IMR-90 (cell line): ENCODE data around the gene UBXN6. TPM values are rescaled to one million over a fixed set of nuclear protein-coding genes. Genes with fewer than 3 reads are reported as not detected.
A peak's percentile ranks its signal among the peaks of the same experiment; 100 is the strongest.

Experiments
- ATAC-seq: fragments of 200-7000 bp; cut with Tn5 transposase; 2 replicates; pipeline ENCODE4 v1.9.1; 2020; ENCODE audit warnings: low read depth, mild to moderate bottlenecking, moderate library complexity
- BruUV-seq: library from RNA; stranded (reverse); fragments of 400-500 nt; replicated peaks from 2 replicates; lab custom pipeline; 2021; lab: Mats Ljungman, UMichigan
- CTCF ChIA-PET: fragments of 300-600 bp; formaldehyde crosslinking; extraction: SDS; loops from one replicate; lab custom pipeline; 2021; ENCODE audit warnings: antibody characterized with exemption; lab: Yijun Ruan, JAX
- POLR2A ChIA-PET: fragments of 300-600 bp; sonication (Branson Sonifier 250); formaldehyde crosslinking; loops from one replicate; lab custom pipeline; 2022; ENCODE audit warnings: antibody characterized with exemption; ENCODE audit not compliant: unreplicated experiment; lab: Charles Lee
- DNase-seq: peaks from one replicate; pipeline ENCODE4 v3.0.0; 2013
- H2AFZ ChIP-seq: replicated peaks from 2 replicates; pipeline ENCODE3; 2013; ENCODE audit warnings: low read length, mild to moderate bottlenecking; ENCODE audit not compliant: poor library complexity
- H2AK5ac ChIP-seq: 2 replicates; pipeline ENCODE4 v1.6.1; 2013; ENCODE audit warnings: low read depth, low read length, inconsistent platforms
- H2AK9ac ChIP-seq: replicated peaks from 2 replicates; pipeline ENCODE3; 2013; ENCODE audit warnings: mild to moderate bottlenecking, low read depth, low read length, moderate library complexity; ENCODE audit not compliant: poor library complexity
- H2BK120ac ChIP-seq: 2 replicates; pipeline ENCODE4 v1.6.1; 2013; ENCODE audit warnings: low read depth, low read length, inconsistent platforms
- H2BK15ac ChIP-seq: 3 replicates; pipeline ENCODE4 v1.6.1; 2013; ENCODE audit warnings: low read depth, low read length, inconsistent platforms
- H2BK20ac ChIP-seq: 2 replicates; pipeline ENCODE4 v1.6.1; 2013; ENCODE audit warnings: low read depth, mild to moderate bottlenecking, inconsistent platforms, low read length, moderate library complexity
- H2BK5ac ChIP-seq: 2 replicates; pipeline ENCODE4 v1.6.1; 2013; ENCODE audit warnings: mild to moderate bottlenecking, low read depth, low read length, inconsistent platforms; ENCODE audit not compliant: poor library complexity, severe bottlenecking
- H3K14ac ChIP-seq: replicated peaks from 2 replicates; pipeline ENCODE4 v1.6.1; 2013; ENCODE audit warnings: low read depth, low read length, inconsistent platforms
- H3K18ac ChIP-seq: 2 replicates; pipeline ENCODE4 v1.6.1; 2013; ENCODE audit warnings: low read depth, low read length, control low read depth
- H3K23ac ChIP-seq: 2 replicates; pipeline ENCODE4 v1.6.1; 2013; ENCODE audit warnings: low read depth, low read length, inconsistent platforms
- H3K27ac ChIP-seq: 2 replicates; pipeline ENCODE4 v1.5.1; 2013; ENCODE audit warnings: mild to moderate bottlenecking, control low read depth, low read length; ENCODE audit not compliant: insufficient read depth
- H3K27me3 ChIP-seq: 2 replicates; pipeline ENCODE4 v1.6.1; 2013; ENCODE audit warnings: low read length; ENCODE audit not compliant: control insufficient read depth, insufficient read depth
- H3K36me3 ChIP-seq: 2 replicates; pipeline ENCODE4 v1.6.1; 2013; ENCODE audit warnings: low read length, mixed read lengths; ENCODE audit not compliant: control insufficient read depth, insufficient read depth
- H3K4ac ChIP-seq: 2 replicates; pipeline ENCODE4 v1.6.1; 2013; ENCODE audit warnings: low read depth, low read length, inconsistent platforms
- H3K4me1 ChIP-seq: 2 replicates; pipeline ENCODE4 v1.6.1; 2013; ENCODE audit warnings: low read length, mixed read lengths; ENCODE audit not compliant: control insufficient read depth, insufficient read depth
- H3K4me2 ChIP-seq: 2 replicates; pipeline ENCODE4 v1.6.1; 2013; ENCODE audit warnings: low read depth, mild to moderate bottlenecking, control low read depth, low read length, moderate library complexity
- H3K4me3 ChIP-seq: 2 replicates; pipeline ENCODE4 v1.5.1; 2013; ENCODE audit warnings: low read depth, mild to moderate bottlenecking, control low read depth, low read length, moderate library complexity; ENCODE audit not compliant: insufficient read depth
- H3K56ac ChIP-seq: 2 replicates; pipeline ENCODE4 v1.6.1; 2013; ENCODE audit warnings: low read length, inconsistent platforms; ENCODE audit not compliant: insufficient read depth; ENCODE audit errors: extremely low read depth
- H3K79me1 ChIP-seq, 2 experiments: 2 replicates each; pipeline ENCODE4 v1.6.1; 2013; ENCODE audit warnings: low read length in 2 of 2, inconsistent platforms in 1 of 2, low read depth in 1 of 2
- H3K9ac ChIP-seq: 2 replicates; pipeline ENCODE4 v1.6.1; 2013; ENCODE audit warnings: low read depth, low read length, control low read depth
- H3K9me1 ChIP-seq: 2 replicates; pipeline ENCODE4 v1.6.1; 2013; ENCODE audit warnings: low read length, inconsistent platforms; ENCODE audit not compliant: insufficient read depth
- H3K9me3 ChIP-seq: 2 replicates; pipeline ENCODE4 v1.6.1; 2013; ENCODE audit warnings: low read length; ENCODE audit not compliant: control insufficient read depth, insufficient read depth
- H4K20me1 ChIP-seq: 2 replicates; pipeline ENCODE4 v1.6.1; 2013; ENCODE audit warnings: low read length, inconsistent platforms; ENCODE audit not compliant: insufficient read depth
- H4K5ac ChIP-seq: 2 replicates; pipeline ENCODE4 v1.6.1; 2013; ENCODE audit warnings: mild to moderate bottlenecking, low read depth, low read length, control low read depth
- H4K8ac ChIP-seq, 2 experiments: 2 replicates each; pipeline ENCODE4 v1.6.1; 2013; ENCODE audit warnings: low read depth in 2 of 2, low read length in 2 of 2, control low read depth in 1 of 2, inconsistent platforms in 1 of 2
- H4K91ac ChIP-seq: 2 replicates; pipeline ENCODE4 v1.6.1; 2013; ENCODE audit warnings: low read depth, low read length, inconsistent platforms; ENCODE audit not compliant: insufficient read depth
- CHD1 ChIP-seq: IDR thresholded peaks from 2 replicates; pipeline ENCODE4 v1.6.1; 2012; ENCODE audit warnings: low read depth, low read length, improper control_type of control experiment
- FOS ChIP-seq: fragments of 150-350 bp; IDR thresholded peaks from 2 replicates; pipeline ENCODE4 v1.6.1; 2016; ENCODE audit warnings: low read depth, low read length
- MAFK ChIP-seq: IDR thresholded peaks from 2 replicates; pipeline ENCODE4 v1.6.1; 2012; ENCODE audit warnings: low read depth, low read length, improper control_type of control experiment
- MAZ ChIP-seq: IDR thresholded peaks from 2 replicates; pipeline ENCODE4 v1.6.1; 2012; ENCODE audit warnings: low read depth, mild to moderate bottlenecking, low read length, improper control_type of control experiment, moderate library complexity, borderline replicate concordance
- MXI1 ChIP-seq: IDR thresholded peaks from 2 replicates; pipeline ENCODE4 v1.6.1; 2012; ENCODE audit warnings: low read depth, mild to moderate bottlenecking, low read length, moderate library complexity, borderline replicate concordance
- NFE2L2 ChIP-seq: fragments of 150-350 bp; IDR thresholded peaks from 2 replicates; pipeline ENCODE4 v1.6.1; 2016; ENCODE audit warnings: low read depth, mild to moderate bottlenecking, low read length
- POLR2A ChIP-seq: IDR thresholded peaks from 2 replicates; pipeline ENCODE4 v1.6.1; 2012; ENCODE audit warnings: mild to moderate bottlenecking, low read depth, low read length
- RAD21 ChIP-seq: IDR thresholded peaks from 2 replicates; pipeline ENCODE4 v1.6.1; 2012; ENCODE audit warnings: low read length, improper control_type of control experiment
- WGBS, 2 experiments: methylation state at CpG; one replicate each; pipeline versions ENCODE4 v1.1.5 to v1.1.7; 2013; ENCODE audit warnings: missing lambda C conversion rate in 2 of 2; ENCODE audit not compliant: insufficient read length in 1 of 2; ENCODE audit errors: extremely low coverage in 2 of 2; 5-methylcytosine and 5-hydroxymethylcytosine counted together
- dilution Hi-C: fragments of 300-500 bp; cut with HindIII; formaldehyde crosslinking; loops from one replicate; pipeline ENCODE4 v1.14.3; 2018; ENCODE audit warnings: low sequenced_read_pairs; ENCODE audit not compliant: unreplicated experiment
- in situ Hi-C: fragments of 300-500 bp; cut with MboI; formaldehyde crosslinking; loops from 3 replicates; pipeline ENCODE4 v1.14.3; 2019; ENCODE audit warnings: low sequenced_read_pairs, inconsistent platforms, mixed read lengths
- intact Hi-C: fragments of 100-400 bp; cut with micrococcal nuclease; formaldehyde crosslinking; loops from 2 replicates; pipeline ENCODE4 v1.10.0; 2022
- polyA plus RNA-seq, 3 experiments: library from polyadenylated mRNA; depleted of rRNA; stranded (reverse); fragments of >200 nt; gene quantifications; 2 replicates each; pipeline ENCODE4 v1.2.3, GENCODE V29; 2012; ENCODE audit warnings: low replicate concordance in 1 of 3
- total RNA-seq: library from RNA; depleted of rRNA; stranded (reverse); fragments of >200 nt; gene quantifications from 2 replicates; pipeline ENCODE4 v1.2.3, GENCODE V29; 2012
- TF ChIP-seq, protein P1 (sequence below): conservative IDR thresholded peaks from 2 replicates; pipeline ENCODE4 v1.5.1; 2012; ENCODE audit warnings: mild to moderate bottlenecking, low read depth, low read length, improper control_type of control experiment
- TF ChIP-seq, protein P2 (sequence below): fragments of 150-350 bp; IDR thresholded peaks from 2 replicates; pipeline ENCODE4 v1.6.1; 2017; ENCODE audit warnings: mild to moderate bottlenecking, antibody characterized with exemption, low read length, low read depth
- TF ChIP-seq, protein P3 (sequence below): fragments of 150-350 bp; IDR thresholded peaks from 2 replicates; pipeline ENCODE4 v1.6.1; 2016; ENCODE audit warnings: low read depth, mild to moderate bottlenecking, low read length, moderate library complexity, borderline replicate concordance

Gene UBXN6
- total and polyA plus RNA-seq, 2 of the 4 experiments (the other 2 are of a cell fraction): 84.2 to 86.5 TPM

DNA sequence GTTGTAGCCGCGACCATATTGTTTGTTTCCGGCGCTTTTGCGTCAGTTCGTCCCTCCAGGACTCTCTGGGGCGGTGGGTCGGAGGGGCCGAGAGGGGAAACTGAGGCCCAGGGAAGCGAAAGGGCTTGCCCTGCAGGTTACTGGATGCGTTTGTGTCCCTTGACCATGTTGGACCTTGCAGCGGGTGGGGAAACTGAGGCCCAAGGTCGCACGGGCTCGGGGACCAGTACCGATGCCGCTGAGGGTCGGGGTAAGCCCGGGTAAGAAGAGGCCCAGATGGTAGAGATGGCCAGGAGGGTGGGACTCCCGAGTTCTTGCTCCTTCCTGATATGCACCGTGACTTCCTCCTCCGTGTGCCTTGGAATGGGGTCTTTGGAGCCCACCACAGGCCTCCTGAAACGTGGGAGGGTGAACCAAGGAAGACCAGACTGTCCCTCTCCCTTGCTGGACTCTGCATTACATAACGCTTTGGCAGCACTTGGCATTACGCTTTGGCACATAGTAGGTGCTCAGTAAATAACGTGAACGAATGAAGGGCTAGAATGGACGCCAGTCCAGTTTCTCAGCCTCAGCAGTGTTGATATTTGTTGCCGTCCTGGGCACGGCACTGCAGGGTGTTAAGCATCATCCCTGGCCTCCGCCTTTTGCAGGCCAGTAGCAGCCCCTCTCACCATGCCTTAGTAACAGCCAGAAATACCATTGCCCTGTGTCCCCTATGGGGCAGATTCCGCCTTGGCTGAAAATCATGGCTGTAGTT is 54.4 kb downstream of the UBXN6 start:
- H2BK5ac ChIP-seq: peak overlapping the region; percentile 9
- H2AK9ac ChIP-seq: peak overlapping the region; percentile 95
- no peak overlapping the region for H3K18ac ChIP-seq
- H3K56ac ChIP-seq: peak overlapping the region; percentile 35
- CTCF ChIA-PET: no interaction called here
- peak overlapping the region; percentile 2; the same call in 1 of the 2 replicates for H3K4ac ChIP-seq
- no peak for ATAC-seq
- H3K27me3 ChIP-seq: no peaks in the 10 kb centered on the region
- peak overlapping the region; percentile 22 for H4K91ac ChIP-seq
- H3K23ac ChIP-seq: peak overlapping the region; percentile 50
- peak overlapping the region; percentile 20 to 46; a peak in 3 of 4 replicates for H4K8ac ChIP-seq
- WGBS, 2 experiments: 0% methylated on average over 11 of the region's 32 CpGs; no CpG with 5 or more reads in 1 of the 2 experiments
- no peaks in the 10 kb centered on the region for H3K36me3 ChIP-seq
- H3K79me1 ChIP-seq: peaks cover 10 to 48% of the 10 kb centered on the region in 2 experiments; a peak in 2 of 4 replicates
- in situ Hi-C loops: no loop called here
- peak overlapping the region; percentile 96 for H3K4me2 ChIP-seq
- peak overlapping the region; percentile 54; the same call in 1 of the 2 replicates for H3K27ac ChIP-seq
- peak overlapping the region; percentile 47 for H3K4me3 ChIP-seq
- peaks cover 26% of the 10 kb centered on the region for H4K20me1 ChIP-seq
- TF ChIP-seq POLR2A (no peak), CHD1 (no peak), MAZ (no peak), FOS (no peak), NFE2L2 (no peak), MXI1 (no peak), MAFK (no peak), RAD21 (no peak)
- TF ChIP-seq, protein P1, sequence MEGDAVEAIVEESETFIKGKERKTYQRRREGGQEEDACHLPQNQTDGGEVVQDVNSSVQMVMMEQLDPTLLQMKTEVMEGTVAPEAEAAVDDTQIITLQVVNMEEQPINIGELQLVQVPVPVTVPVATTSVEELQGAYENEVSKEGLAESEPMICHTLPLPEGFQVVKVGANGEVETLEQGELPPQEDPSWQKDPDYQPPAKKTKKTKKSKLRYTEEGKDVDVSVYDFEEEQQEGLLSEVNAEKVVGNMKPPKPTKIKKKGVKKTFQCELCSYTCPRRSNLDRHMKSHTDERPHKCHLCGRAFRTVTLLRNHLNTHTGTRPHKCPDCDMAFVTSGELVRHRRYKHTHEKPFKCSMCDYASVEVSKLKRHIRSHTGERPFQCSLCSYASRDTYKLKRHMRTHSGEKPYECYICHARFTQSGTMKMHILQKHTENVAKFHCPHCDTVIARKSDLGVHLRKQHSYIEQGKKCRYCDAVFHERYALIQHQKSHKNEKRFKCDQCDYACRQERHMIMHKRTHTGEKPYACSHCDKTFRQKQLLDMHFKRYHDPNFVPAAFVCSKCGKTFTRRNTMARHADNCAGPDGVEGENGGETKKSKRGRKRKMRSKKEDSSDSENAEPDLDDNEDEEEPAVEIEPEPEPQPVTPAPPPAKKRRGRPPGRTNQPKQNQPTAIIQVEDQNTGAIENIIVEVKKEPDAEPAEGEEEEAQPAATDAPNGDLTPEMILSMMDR: no peak
- TF ChIP-seq, protein P2, sequence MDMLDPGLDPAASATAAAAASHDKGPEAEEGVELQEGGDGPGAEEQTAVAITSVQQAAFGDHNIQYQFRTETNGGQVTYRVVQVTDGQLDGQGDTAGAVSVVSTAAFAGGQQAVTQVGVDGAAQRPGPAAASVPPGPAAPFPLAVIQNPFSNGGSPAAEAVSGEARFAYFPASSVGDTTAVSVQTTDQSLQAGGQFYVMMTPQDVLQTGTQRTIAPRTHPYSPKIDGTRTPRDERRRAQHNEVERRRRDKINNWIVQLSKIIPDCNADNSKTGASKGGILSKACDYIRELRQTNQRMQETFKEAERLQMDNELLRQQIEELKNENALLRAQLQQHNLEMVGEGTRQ: no peak
- TF ChIP-seq, protein P3, sequence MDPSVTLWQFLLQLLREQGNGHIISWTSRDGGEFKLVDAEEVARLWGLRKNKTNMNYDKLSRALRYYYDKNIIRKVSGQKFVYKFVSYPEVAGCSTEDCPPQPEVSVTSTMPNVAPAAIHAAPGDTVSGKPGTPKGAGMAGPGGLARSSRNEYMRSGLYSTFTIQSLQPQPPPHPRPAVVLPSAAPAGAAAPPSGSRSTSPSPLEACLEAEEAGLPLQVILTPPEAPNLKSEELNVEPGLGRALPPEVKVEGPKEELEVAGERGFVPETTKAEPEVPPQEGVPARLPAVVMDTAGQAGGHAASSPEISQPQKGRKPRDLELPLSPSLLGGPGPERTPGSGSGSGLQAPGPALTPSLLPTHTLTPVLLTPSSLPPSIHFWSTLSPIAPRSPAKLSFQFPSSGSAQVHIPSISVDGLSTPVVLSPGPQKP: no peak
- peak overlapping the region; percentile 91 for H2AFZ ChIP-seq
- dilution Hi-C loops: no loop called here
- POLR2A ChIA-PET: no interaction called here
- peak overlapping the region; percentile 66 for H3K9ac ChIP-seq
- no peak for DNase-seq
- H2AK5ac ChIP-seq: peak overlapping the region; percentile 77
- peaks cover 4% of the 10 kb centered on the region for H3K9me1 ChIP-seq
- no peak overlapping the region for H2BK20ac ChIP-seq
- peak overlapping the region; percentile 14 for H4K5ac ChIP-seq
- H2BK120ac ChIP-seq: no peak overlapping the region
- intact Hi-C loops: loop anchor here (2.0 kb wide), 1 partner anchor 54 kb away; the partner anchor contains the start of gene UBXN6
- H3K14ac ChIP-seq: peak overlapping the region; percentile 53; the same call in 1 of the 2 replicates
- no TSS peak for BruUV-seq
- H3K9me3 ChIP-seq: no peaks in the 10 kb centered on the region
- peaks cover 5% of the 10 kb centered on the region for H3K4me1 ChIP-seq
- 0 out of 3 replicates have a peak overlapping the region, but pooled peaks have one; percentile 7 for H2BK15ac ChIP-seq
